Endothelial cell of umbilical vein (primary cell): Measurements from ENCODE around the gene NR6A1. TPM values are rescaled to one million over a fixed set of nuclear protein-coding genes. Genes with fewer than 3 reads are reported as not detected.

Experiments used
- BruUV-seq: library from RNA; stranded (reverse); fragments of 400-500 nt; replicated peaks from 2 replicates; lab custom pipeline; 2021; lab: Mats Ljungman, UMichigan
- CTCF ChIA-PET: fragments of 300-600, 350-600 bp; sonication (Branson Sonifier 250); formaldehyde crosslinking; loops from one replicate; lab custom pipeline; 2021; ENCODE audit warnings: antibody characterized with exemption, inconsistent platforms; lab: Charles Lee
- POLR2A ChIA-PET: fragments of 300-600, 350-600 bp; sonication (Branson Sonifier 250); formaldehyde crosslinking; loops from one replicate; lab custom pipeline; 2021; ENCODE audit warnings: antibody characterized with exemption, inconsistent platforms; lab: Charles Lee
- DNase-seq: peaks from one replicate; pipeline ENCODE4 v3.0.0-alpha.2; 2011; ENCODE audit warnings: low read depth, low spot score
- FAIRE-seq: peaks from 2 replicates; lab custom pipeline; 2011; peaks lifted over from hg19 to GRCh38; lab: Jason Lieb, UNC
- H2AFZ ChIP-seq: 2 replicates; pipeline ENCODE4 v1.6.0; 2012; ENCODE audit warnings: low read depth, low read length, control low read depth, inconsistent platforms
- H3K27ac ChIP-seq: 2 replicates; pipeline ENCODE4 v1.5.1; 2011; ENCODE audit warnings: low read depth, mild to moderate bottlenecking, control low read depth, low read length, moderate library complexity; ENCODE audit not compliant: insufficient read depth
- H3K27me3 ChIP-seq, 2 experiments: 2 replicates each; pipeline versions ENCODE4 v1.6.0 to v1.6.1; 2011; ENCODE audit warnings: low read length in 2 of 2, mixed read lengths in 1 of 2; ENCODE audit not compliant: control insufficient read depth in 2 of 2, insufficient read depth in 2 of 2
- H3K36me3 ChIP-seq, 2 experiments: 2 replicates in 1 of 2; 3 replicates in 1 of 2; pipeline ENCODE4 v1.5.1; 2011; ENCODE audit warnings: low read length in 2 of 2, mild to moderate bottlenecking in 1 of 2, moderate library complexity in 1 of 2; ENCODE audit not compliant: control insufficient read depth in 2 of 2, insufficient read depth in 2 of 2; ENCODE audit errors: extremely low read depth in 1 of 2
- H3K4me1 ChIP-seq: 3 replicates; pipeline ENCODE4 v1.5.1; 2011; ENCODE audit warnings: mild to moderate bottlenecking, low read length; ENCODE audit not compliant: control insufficient read depth, insufficient read depth; ENCODE audit errors: extremely low read depth
- H3K4me2 ChIP-seq: 2 replicates; pipeline ENCODE4 v1.6.1; 2011; ENCODE audit warnings: low read length, control low read depth, mixed read lengths; ENCODE audit not compliant: insufficient read depth
- H3K4me3 ChIP-seq, 3 experiments: fragments of 200-600 bp in 1 of 3; sonication (generic), shearing (Covaris generic) in 1 of 3; replicated peaks in 1 of 3; 2 replicates each; pipeline ENCODE4 v1.5.1; 2011 to 2016; ENCODE audit warnings: control low read depth in 3 of 3, low read length in 3 of 3, mild to moderate bottlenecking in 2 of 3, inconsistent platforms in 1 of 3, low read depth in 1 of 3, moderate library complexity in 1 of 3; ENCODE audit not compliant: insufficient read depth in 1 of 3
- H3K79me2 ChIP-seq: 2 replicates; pipeline ENCODE4 v1.6.0; 2012; ENCODE audit warnings: low read length, inconsistent platforms; ENCODE audit not compliant: control insufficient read depth, insufficient read depth
- H3K9ac ChIP-seq: replicated peaks from 2 replicates; pipeline ENCODE3; 2011; ENCODE audit warnings: low read length, control low read depth; ENCODE audit not compliant: insufficient read depth; ENCODE audit errors: extremely low read depth
- H3K9me1 ChIP-seq: replicated peaks from 3 replicates; pipeline ENCODE4 v1.6.0; 2011; ENCODE audit warnings: mild to moderate bottlenecking, low read length; ENCODE audit not compliant: control insufficient read depth, insufficient read depth; ENCODE audit errors: extremely low read depth
- H3K9me3 ChIP-seq: replicated peaks from 2 replicates; pipeline ENCODE4 v1.5.1; 2012; ENCODE audit warnings: low read length, inconsistent platforms; ENCODE audit not compliant: control insufficient read depth, insufficient read depth
- H4K20me1 ChIP-seq: replicated peaks from 2 replicates; pipeline ENCODE3; 2011; ENCODE audit warnings: mild to moderate bottlenecking, low read length; ENCODE audit not compliant: control insufficient read depth, insufficient read depth; ENCODE audit errors: extremely low read depth
- EZH2 ChIP-seq: IDR thresholded peaks from 2 replicates; pipeline ENCODE4 v1.6.1; 2012; ENCODE audit warnings: borderline replicate concordance, low read depth, mild to moderate bottlenecking, moderate library complexity, low read length, inconsistent platforms; ENCODE audit not compliant: severe bottlenecking
- FOS ChIP-seq: IDR thresholded peaks from 2 replicates; pipeline ENCODE4 v1.6.1; 2011; ENCODE audit warnings: mild to moderate bottlenecking, low read length, moderate library complexity, borderline replicate concordance; ENCODE audit not compliant: insufficient read depth
- GATA2 ChIP-seq: IDR thresholded peaks from 2 replicates; pipeline ENCODE4 v1.7.0; 2011; ENCODE audit warnings: low read depth, mild to moderate bottlenecking, moderate library complexity, mixed read lengths, low read length; ENCODE audit not compliant: insufficient read length, insufficient read depth
- JUN ChIP-seq: IDR thresholded peaks from 2 replicates; pipeline ENCODE4 v1.6.1; 2011; ENCODE audit warnings: borderline replicate concordance, low read depth; ENCODE audit not compliant: insufficient read length, insufficient read depth
- MAX ChIP-seq: IDR thresholded peaks from 2 replicates; pipeline ENCODE4 v1.6.1; 2011; ENCODE audit not compliant: insufficient read depth, insufficient read length
- MYC ChIP-seq: IDR thresholded peaks from one replicate; pipeline ENCODE4 v1.6.1; 2011; ENCODE audit warnings: mild to moderate bottlenecking, low read depth, low read length
- dilution Hi-C: fragments of 300-500 bp; cut with MboI; formaldehyde crosslinking; loops from one replicate; pipeline ENCODE4 v1.15.0; 2019; ENCODE audit warnings: low sequenced_read_pairs; ENCODE audit not compliant: extremely low pct_ligation_motif_present
- intact Hi-C: fragments of 100-400 bp; cut with micrococcal nuclease; formaldehyde crosslinking; loops from one replicate; pipeline ENCODE4 v1.10.0; 2022
- polyA plus RNA-seq, 4 experiments: library from polyadenylated mRNA; depleted of rRNA in 3 of 4; stranded (reverse) in 3 of 4; unstranded in 1 of 4; fragments of >200 nt; gene quantifications; 2 replicates each; pipeline versions ENCODE4 v1.2.1 to v1.2.3, GENCODE V29; 2011 to 2012; ENCODE audit warnings: missing spikeins in 1 of 4
- total RNA-seq: library from RNA; stranded (reverse); gene quantifications from 2 replicates; pipeline ENCODE4 v1.2.3, GENCODE V29; 2021
- TF ChIP-seq, protein P1 (sequence below), 2 donors: IDR thresholded peaks; 1 replicate in 1 of 2; 2 replicates in 1 of 2; pipeline ENCODE4 v1.5.1; 2011; ENCODE audit warnings: low read length in 2 of 2, mild to moderate bottlenecking in 2 of 2, moderate library complexity in 2 of 2, control low read depth in 1 of 2, inconsistent platforms in 1 of 2, low read depth in 1 of 2; ENCODE audit not compliant: insufficient read depth in 1 of 2; ENCODE audit errors: extremely low read depth in 1 of 2

NR6A1 gene
- total and polyA plus RNA-seq, 2 donors (not counting 3 experiments of a cell fraction or from before 2014, with no cell fraction given), result 0.17 to 1.2 TPM

GRCh38 chr9:124741662-124742061, 29.4 kb downstream of the NR6A1 start:
- no peaks in the 10 kb centered on the region for H3K9me1 ChIP-seq
- no peak overlapping the region for H3K27ac ChIP-seq
- FAIRE-seq (peak; percentile 64), DNase-seq (no peak)
- dilution Hi-C loops, result no loop called here
- ChIA-PET POLR2A (no interaction called here), CTCF (no interaction called here)
- H3K27me3 ChIP-seq, result no peaks in the 10 kb centered on the region
- no peak overlapping the region for H3K4me2 ChIP-seq
- H3K9me3 ChIP-seq, result no peaks in the 10 kb centered on the region
- H3K4me3 ChIP-seq, result no peak overlapping the region
- H3K4me1 ChIP-seq, result no peaks in the 10 kb centered on the region
- H3K79me2 ChIP-seq, result no peaks in the 10 kb centered on the region
- TF ChIP-seq JUN (no peak), GATA2 (peak; percentile 30)
- H2AFZ ChIP-seq, result no peak overlapping the region
- no peaks in the 10 kb centered on the region for H3K36me3 ChIP-seq
- intact Hi-C loops, result no loop called here
- BruUV-seq, result no TSS peak
- H4K20me1 ChIP-seq, result no peaks in the 10 kb centered on the region
- H3K9ac ChIP-seq, result no peak overlapping the region

GRCh38 chr9:124741149-124741548, 30.0 kb downstream of the NR6A1 start:
- dilution Hi-C loops, result no loop called here
- no peaks in the 10 kb centered on the region for H3K79me2 ChIP-seq
- H3K9me3 ChIP-seq, result no peaks in the 10 kb centered on the region
- H3K4me3 ChIP-seq, result no peak overlapping the region
- no peaks in the 10 kb centered on the region for H4K20me1 ChIP-seq
- no peaks in the 10 kb centered on the region for H3K36me3 ChIP-seq
- DNase-seq (no peak), FAIRE-seq (no peak)
- POLR2A ChIA-PET, result no interaction called here
- H3K27ac ChIP-seq, result no peak overlapping the region
- intact Hi-C loops, result no loop called here
- no peak overlapping the region for H3K9ac ChIP-seq
- no peaks in the 10 kb centered on the region for H3K4me1 ChIP-seq
- CTCF ChIA-PET, result no interaction called here
- no peak overlapping the region for H3K4me2 ChIP-seq
- no TSS peak for BruUV-seq
- H3K9me1 ChIP-seq, result no peaks in the 10 kb centered on the region
- H2AFZ ChIP-seq, result no peak overlapping the region
- TF ChIP-seq FOS (no peak), JUN (no peak), MAX (no peak), MYC (no peak), GATA2 (no peak), EZH2 (no peak)
- TF ChIP-seq, protein P1, sequence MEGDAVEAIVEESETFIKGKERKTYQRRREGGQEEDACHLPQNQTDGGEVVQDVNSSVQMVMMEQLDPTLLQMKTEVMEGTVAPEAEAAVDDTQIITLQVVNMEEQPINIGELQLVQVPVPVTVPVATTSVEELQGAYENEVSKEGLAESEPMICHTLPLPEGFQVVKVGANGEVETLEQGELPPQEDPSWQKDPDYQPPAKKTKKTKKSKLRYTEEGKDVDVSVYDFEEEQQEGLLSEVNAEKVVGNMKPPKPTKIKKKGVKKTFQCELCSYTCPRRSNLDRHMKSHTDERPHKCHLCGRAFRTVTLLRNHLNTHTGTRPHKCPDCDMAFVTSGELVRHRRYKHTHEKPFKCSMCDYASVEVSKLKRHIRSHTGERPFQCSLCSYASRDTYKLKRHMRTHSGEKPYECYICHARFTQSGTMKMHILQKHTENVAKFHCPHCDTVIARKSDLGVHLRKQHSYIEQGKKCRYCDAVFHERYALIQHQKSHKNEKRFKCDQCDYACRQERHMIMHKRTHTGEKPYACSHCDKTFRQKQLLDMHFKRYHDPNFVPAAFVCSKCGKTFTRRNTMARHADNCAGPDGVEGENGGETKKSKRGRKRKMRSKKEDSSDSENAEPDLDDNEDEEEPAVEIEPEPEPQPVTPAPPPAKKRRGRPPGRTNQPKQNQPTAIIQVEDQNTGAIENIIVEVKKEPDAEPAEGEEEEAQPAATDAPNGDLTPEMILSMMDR (IDR thresholded peaks at IDR 0.05; ENCODE audit: extremely low read depth in 1 of 2, insufficient read depth in 1 of 2, low read depth in 1 of 2, low read length in 2 of 2), result no peak
- no peaks in the 10 kb centered on the region for H3K27me3 ChIP-seq
